WTC11 (cell line): ENCODE measurements around the gene TMEM135. TPM values are rescaled to one million over a fixed set of nuclear protein-coding genes. Genes with fewer than 3 reads are reported as not detected.

Source experiments
- ATAC-seq: fragments of 200-7000 bp; cut with Tn5 transposase; 2 replicates; pipeline ENCODE4 v1.10.0; 2021; ENCODE audit warnings: mild to moderate bottlenecking, moderate library complexity
- CTCF ChIA-PET: fragments of 300-600 bp; sonication (Branson Sonifier 250); formaldehyde crosslinking; loops from one replicate; lab custom pipeline; 2021; ENCODE audit warnings: antibody characterized with exemption; lab: Charles Lee
- POLR2A ChIA-PET: fragments of 350-600 bp; sonication (Branson Sonifier 250); formaldehyde crosslinking; loops from one replicate; lab custom pipeline; 2021; ENCODE audit warnings: antibody characterized with exemption; lab: Charles Lee
- DNase-seq: peaks from one replicate; pipeline ENCODE4 v3.0.0; 2021; ENCODE audit warnings: low spot score
- H3K27ac Mint-ChIP-seq: 2 replicates; pipeline ENCODE4 v1.8.0; 2021; ENCODE audit warnings: mixed read lengths
- H3K27me3 Mint-ChIP-seq: 2 replicates; pipeline ENCODE4 v1.8.0; 2021; ENCODE audit warnings: low read depth, mild to moderate bottlenecking, moderate library complexity, mixed read lengths
- H3K36me3 Mint-ChIP-seq: 2 replicates; pipeline ENCODE4 v1.8.0; 2021; ENCODE audit warnings: mixed read lengths
- H3K4me1 Mint-ChIP-seq: 2 replicates; pipeline ENCODE4 v1.8.0; 2022; ENCODE audit warnings: mixed read lengths
- H3K4me3 Mint-ChIP-seq: 2 replicates; pipeline ENCODE4 v1.8.0; 2021; ENCODE audit warnings: mild to moderate bottlenecking, moderate library complexity, mixed read lengths
- H3K9me3 Mint-ChIP-seq: 2 replicates; pipeline ENCODE4 v1.8.0; 2021; ENCODE audit warnings: mixed read lengths
- ETV6 ChIP-seq: sonication (generic); formaldehyde crosslinking; IDR thresholded peaks from 2 replicates; pipeline ENCODE4 v1.8.1; 2022; ENCODE audit warnings: mild to moderate bottlenecking, missing genetic modification reagents
- FOXP1 ChIP-seq: sonication (generic); formaldehyde crosslinking; IDR thresholded peaks from 2 replicates; pipeline ENCODE4 v1.8.0; 2022; ENCODE audit warnings: missing genetic modification reagents, mild to moderate bottlenecking, moderate library complexity, borderline replicate concordance
- HMGXB4 ChIP-seq: sonication (generic); formaldehyde crosslinking; IDR thresholded peaks from 2 replicates; pipeline ENCODE4 v1.8.1; 2023; ENCODE audit warnings: mild to moderate bottlenecking, moderate library complexity, missing genetic modification reagents
- KAT7 ChIP-seq: sonication (generic); formaldehyde crosslinking; IDR thresholded peaks from 2 replicates; pipeline ENCODE4 v1.8.1; 2023; ENCODE audit warnings: missing genetic modification reagents, mild to moderate bottlenecking, borderline replicate concordance
- NFE2L1 ChIP-seq: sonication (generic); formaldehyde crosslinking; IDR thresholded peaks from 2 replicates; pipeline ENCODE4 v1.8.1; 2023; ENCODE audit warnings: missing genetic modification reagents
- OVOL2 ChIP-seq: fragments of 250-450 bp; sonication (Bioruptor Pico); IDR thresholded peaks from 2 replicates; pipeline ENCODE4 v1.9.0; 2021; ENCODE audit warnings: mild to moderate bottlenecking, borderline replicate concordance
- SOX15 ChIP-seq: fragments of 250-450 bp; sonication (Bioruptor Pico); IDR thresholded peaks from 2 replicates; pipeline ENCODE4 v1.9.0; 2021; ENCODE audit warnings: mild to moderate bottlenecking
- SP1 ChIP-seq: sonication (generic); formaldehyde crosslinking; conservative IDR thresholded peaks from 2 replicates; pipeline ENCODE4 v1.8.1; 2022; ENCODE audit warnings: missing genetic modification reagents
- total RNA-seq: library from RNA; stranded (reverse); gene quantifications from 3 replicates; pipeline ENCODE4 v1.2.3, GENCODE V29; 2021
- TF ChIP-seq, protein P1 (sequence below): sonication (generic); formaldehyde crosslinking; IDR thresholded peaks from 2 replicates; pipeline ENCODE4 v1.8.1; 2022; ENCODE audit warnings: mild to moderate bottlenecking, missing genetic modification reagents, moderate library complexity, borderline replicate concordance
- TF ChIP-seq, protein P2 (sequence below): fragments of 250-450 bp; sonication (Bioruptor Pico); IDR thresholded peaks from 2 replicates; pipeline ENCODE4 v1.9.0; 2021; ENCODE audit warnings: mild to moderate bottlenecking
- TF ChIP-seq, protein P3 (sequence below): fragments of 250-450 bp; sonication (Bioruptor Pico); conservative IDR thresholded peaks from 2 replicates; pipeline ENCODE4 v1.9.0; 2021; ENCODE audit warnings: mild to moderate bottlenecking
- TF ChIP-seq, protein P4 (sequence below): sonication (generic); formaldehyde crosslinking; conservative IDR thresholded peaks from 2 replicates; pipeline ENCODE4 v1.8.1; 2023; ENCODE audit warnings: mild to moderate bottlenecking, low read depth, missing genetic modification reagents, moderate library complexity
- TF ChIP-seq, protein P5 (sequence below): sonication (generic); formaldehyde crosslinking; IDR thresholded peaks from 2 replicates; pipeline ENCODE4 v1.8.0; 2022; ENCODE audit warnings: missing genetic modification reagents

The TMEM135 gene
- total RNA-seq, 1 experiment from 2014 or later, result 35.8 TPM

GRCh38 chr11:87224486-87224885, 186.8 kb downstream of the TMEM135 start (continued):
- TF ChIP-seq, protein P1, sequence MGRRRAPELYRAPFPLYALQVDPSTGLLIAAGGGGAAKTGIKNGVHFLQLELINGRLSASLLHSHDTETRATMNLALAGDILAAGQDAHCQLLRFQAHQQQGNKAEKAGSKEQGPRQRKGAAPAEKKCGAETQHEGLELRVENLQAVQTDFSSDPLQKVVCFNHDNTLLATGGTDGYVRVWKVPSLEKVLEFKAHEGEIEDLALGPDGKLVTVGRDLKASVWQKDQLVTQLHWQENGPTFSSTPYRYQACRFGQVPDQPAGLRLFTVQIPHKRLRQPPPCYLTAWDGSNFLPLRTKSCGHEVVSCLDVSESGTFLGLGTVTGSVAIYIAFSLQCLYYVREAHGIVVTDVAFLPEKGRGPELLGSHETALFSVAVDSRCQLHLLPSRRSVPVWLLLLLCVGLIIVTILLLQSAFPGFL (CRISPR knock-in tag), result no peak
- TF ChIP-seq OVOL2 (CRISPR knock-in tag), result no peak

GRCh38 chr11:87228820-87229219, 191.1 kb downstream of the TMEM135 start:
- no peak overlapping the region for H3K4me3 Mint-ChIP-seq
- POLR2A ChIA-PET, result no interaction called here
- no peak for TF ChIP-seq KAT7 (CRISPR knock-in tag)
- TF ChIP-seq, protein P2, sequence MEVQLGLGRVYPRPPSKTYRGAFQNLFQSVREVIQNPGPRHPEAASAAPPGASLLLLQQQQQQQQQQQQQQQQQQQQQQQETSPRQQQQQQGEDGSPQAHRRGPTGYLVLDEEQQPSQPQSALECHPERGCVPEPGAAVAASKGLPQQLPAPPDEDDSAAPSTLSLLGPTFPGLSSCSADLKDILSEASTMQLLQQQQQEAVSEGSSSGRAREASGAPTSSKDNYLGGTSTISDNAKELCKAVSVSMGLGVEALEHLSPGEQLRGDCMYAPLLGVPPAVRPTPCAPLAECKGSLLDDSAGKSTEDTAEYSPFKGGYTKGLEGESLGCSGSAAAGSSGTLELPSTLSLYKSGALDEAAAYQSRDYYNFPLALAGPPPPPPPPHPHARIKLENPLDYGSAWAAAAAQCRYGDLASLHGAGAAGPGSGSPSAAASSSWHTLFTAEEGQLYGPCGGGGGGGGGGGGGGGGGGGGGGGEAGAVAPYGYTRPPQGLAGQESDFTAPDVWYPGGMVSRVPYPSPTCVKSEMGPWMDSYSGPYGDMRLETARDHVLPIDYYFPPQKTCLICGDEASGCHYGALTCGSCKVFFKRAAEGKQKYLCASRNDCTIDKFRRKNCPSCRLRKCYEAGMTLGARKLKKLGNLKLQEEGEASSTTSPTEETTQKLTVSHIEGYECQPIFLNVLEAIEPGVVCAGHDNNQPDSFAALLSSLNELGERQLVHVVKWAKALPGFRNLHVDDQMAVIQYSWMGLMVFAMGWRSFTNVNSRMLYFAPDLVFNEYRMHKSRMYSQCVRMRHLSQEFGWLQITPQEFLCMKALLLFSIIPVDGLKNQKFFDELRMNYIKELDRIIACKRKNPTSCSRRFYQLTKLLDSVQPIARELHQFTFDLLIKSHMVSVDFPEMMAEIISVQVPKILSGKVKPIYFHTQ, result no peak
- no peak for TF ChIP-seq SOX15
- TF ChIP-seq, protein P3, sequence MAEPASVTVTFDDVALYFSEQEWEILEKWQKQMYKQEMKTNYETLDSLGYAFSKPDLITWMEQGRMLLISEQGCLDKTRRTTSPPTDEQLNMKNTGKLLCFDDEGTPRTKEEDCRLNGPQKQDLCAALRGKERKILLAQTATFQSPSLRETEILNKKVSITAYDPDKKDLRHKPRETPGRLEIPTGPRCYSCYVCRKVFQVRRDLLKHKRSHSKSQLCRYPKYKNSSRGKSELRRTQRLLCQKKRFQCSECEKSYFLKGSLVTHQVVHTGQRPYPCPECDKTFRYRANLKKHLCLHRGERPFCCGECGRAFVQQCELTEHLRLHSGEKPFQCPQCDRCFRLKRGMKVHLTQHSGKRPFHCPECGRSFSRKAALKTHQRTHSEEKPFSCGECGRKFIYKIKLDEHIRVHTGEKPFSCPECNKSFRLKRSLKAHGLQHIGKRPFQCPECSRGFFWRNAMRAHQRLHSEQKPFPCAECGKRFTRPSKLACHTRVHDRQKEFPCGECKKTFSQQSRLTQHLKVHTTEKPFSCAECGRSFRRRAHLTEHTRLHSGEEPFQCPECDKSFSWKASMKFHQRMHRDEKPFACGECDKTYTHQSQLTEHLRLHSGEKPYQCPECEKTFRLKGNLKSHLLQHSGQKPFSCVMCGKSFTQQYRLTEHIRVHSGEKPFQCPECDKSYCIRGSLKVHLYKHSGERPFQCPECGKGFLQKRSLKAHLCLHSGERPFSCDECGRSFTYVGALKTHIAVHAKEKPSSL (CRISPR knock-in tag), result no peak
- no peak for TF ChIP-seq OVOL2 (CRISPR knock-in tag)
- no peak for TF ChIP-seq ETV6 (CRISPR knock-in tag)
- TF ChIP-seq HMGXB4, result no peak
- TF ChIP-seq, protein P4, sequence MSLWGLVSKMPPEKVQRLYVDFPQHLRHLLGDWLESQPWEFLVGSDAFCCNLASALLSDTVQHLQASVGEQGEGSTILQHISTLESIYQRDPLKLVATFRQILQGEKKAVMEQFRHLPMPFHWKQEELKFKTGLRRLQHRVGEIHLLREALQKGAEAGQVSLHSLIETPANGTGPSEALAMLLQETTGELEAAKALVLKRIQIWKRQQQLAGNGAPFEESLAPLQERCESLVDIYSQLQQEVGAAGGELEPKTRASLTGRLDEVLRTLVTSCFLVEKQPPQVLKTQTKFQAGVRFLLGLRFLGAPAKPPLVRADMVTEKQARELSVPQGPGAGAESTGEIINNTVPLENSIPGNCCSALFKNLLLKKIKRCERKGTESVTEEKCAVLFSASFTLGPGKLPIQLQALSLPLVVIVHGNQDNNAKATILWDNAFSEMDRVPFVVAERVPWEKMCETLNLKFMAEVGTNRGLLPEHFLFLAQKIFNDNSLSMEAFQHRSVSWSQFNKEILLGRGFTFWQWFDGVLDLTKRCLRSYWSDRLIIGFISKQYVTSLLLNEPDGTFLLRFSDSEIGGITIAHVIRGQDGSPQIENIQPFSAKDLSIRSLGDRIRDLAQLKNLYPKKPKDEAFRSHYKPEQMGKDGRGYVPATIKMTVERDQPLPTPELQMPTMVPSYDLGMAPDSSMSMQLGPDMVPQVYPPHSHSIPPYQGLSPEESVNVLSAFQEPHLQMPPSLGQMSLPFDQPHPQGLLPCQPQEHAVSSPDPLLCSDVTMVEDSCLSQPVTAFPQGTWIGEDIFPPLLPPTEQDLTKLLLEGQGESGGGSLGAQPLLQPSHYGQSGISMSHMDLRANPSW (CRISPR knock-in tag), result no peak
- no peak for TF ChIP-seq NFE2L1
- no peak for TF ChIP-seq FOXP1 (CRISPR knock-in tag)
- TF ChIP-seq, protein P5, sequence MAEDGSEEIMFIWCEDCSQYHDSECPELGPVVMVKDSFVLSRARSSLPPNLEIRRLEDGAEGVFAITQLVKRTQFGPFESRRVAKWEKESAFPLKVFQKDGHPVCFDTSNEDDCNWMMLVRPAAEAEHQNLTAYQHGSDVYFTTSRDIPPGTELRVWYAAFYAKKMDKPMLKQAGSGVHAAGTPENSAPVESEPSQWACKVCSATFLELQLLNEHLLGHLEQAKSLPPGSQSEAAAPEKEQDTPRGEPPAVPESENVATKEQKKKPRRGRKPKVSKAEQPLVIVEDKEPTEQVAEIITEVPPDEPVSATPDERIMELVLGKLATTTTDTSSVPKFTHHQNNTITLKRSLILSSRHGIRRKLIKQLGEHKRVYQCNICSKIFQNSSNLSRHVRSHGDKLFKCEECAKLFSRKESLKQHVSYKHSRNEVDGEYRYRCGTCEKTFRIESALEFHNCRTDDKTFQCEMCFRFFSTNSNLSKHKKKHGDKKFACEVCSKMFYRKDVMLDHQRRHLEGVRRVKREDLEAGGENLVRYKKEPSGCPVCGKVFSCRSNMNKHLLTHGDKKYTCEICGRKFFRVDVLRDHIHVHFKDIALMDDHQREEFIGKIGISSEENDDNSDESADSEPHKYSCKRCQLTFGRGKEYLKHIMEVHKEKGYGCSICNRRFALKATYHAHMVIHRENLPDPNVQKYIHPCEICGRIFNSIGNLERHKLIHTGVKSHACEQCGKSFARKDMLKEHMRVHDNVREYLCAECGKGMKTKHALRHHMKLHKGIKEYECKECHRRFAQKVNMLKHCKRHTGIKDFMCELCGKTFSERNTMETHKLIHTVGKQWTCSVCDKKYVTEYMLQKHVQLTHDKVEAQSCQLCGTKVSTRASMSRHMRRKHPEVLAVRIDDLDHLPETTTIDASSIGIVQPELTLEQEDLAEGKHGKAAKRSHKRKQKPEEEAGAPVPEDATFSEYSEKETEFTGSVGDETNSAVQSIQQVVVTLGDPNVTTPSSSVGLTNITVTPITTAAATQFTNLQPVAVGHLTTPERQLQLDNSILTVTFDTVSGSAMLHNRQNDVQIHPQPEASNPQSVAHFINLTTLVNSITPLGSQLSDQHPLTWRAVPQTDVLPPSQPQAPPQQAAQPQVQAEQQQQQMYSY (CRISPR knock-in tag), result no peak
- no peak for TF ChIP-seq SP1 (CRISPR knock-in tag)
- TF ChIP-seq, all 79 proteins: peak for 0
- no peaks in the 10 kb centered on the region for H3K27me3 Mint-ChIP-seq
- CTCF ChIA-PET, result no interaction called here
- no peak for DNase-seq
- H3K9me3 Mint-ChIP-seq, result peaks cover 19% of the 10 kb centered on the region
- no peaks in the 10 kb centered on the region; the same call in 1 of the 2 replicates for H3K4me1 Mint-ChIP-seq
- no peak for ATAC-seq
- H3K27ac Mint-ChIP-seq, result no peak overlapping the region
- H3K36me3 Mint-ChIP-seq, result peaks cover 13% of the 10 kb centered on the region
